Measurements from ENCODE around the gene NDC1. TPM values are rescaled to one million over a fixed set of nuclear protein-coding genes. Genes with fewer than 3 reads are reported as not detected.

NDC1 gene
- polyA plus RNA-seq, 1 of the 3 experiments (the other 2 are of a cell fraction) = 11.5 TPM

- WGBS (ENCODE audit: low lambda C conversion rate) = 87% methylated on average over 5 of the region's 5 CpGs
- Histone ChIP-seq H3K4me1 (ENCODE audit: control insufficient read depth in 1 of 2, insufficient read depth in 2 of 2, low read depth in 1 of 2, low read length in 1 of 2) (no peaks in the 10 kb centered on the region), H3K9me2 (no peaks in the 10 kb centered on the region)
These were observed 30.2 kb downstream of the NDC1 start for GRCh38 chr1:53807916-53808315.

More at GRCh38 chr1:53807916-53808315, 30.2 kb downstream of the NDC1 start:
- TF ChIP-seq CTCF (IDR thresholded peaks at IDR 0.05) = no peak
- TF ChIP-seq POLR2AphosphoS5 (IDR thresholded peaks at IDR 0.05; ENCODE audit: low read depth, low read length) = no peak
- no peak for TF ChIP-seq EP300 (IDR thresholded peaks at IDR 0.05; ENCODE audit: borderline replicate concordance in 1 of 2, low read depth in 1 of 2, low read length in 1 of 2)
- TF ChIP-seq, protein P1, sequence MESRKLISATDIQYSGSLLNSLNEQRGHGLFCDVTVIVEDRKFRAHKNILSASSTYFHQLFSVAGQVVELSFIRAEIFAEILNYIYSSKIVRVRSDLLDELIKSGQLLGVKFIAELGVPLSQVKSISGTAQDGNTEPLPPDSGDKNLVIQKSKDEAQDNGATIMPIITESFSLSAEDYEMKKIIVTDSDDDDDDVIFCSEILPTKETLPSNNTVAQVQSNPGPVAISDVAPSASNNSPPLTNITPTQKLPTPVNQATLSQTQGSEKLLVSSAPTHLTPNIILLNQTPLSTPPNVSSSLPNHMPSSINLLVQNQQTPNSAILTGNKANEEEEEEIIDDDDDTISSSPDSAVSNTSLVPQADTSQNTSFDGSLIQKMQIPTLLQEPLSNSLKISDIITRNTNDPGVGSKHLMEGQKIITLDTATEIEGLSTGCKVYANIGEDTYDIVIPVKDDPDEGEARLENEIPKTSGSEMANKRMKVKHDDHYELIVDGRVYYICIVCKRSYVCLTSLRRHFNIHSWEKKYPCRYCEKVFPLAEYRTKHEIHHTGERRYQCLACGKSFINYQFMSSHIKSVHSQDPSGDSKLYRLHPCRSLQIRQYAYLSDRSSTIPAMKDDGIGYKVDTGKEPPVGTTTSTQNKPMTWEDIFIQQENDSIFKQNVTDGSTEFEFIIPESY (IDR thresholded peaks at IDR 0.05; ENCODE audit: borderline replicate concordance, low read depth) = no peak
- no peak for TF ChIP-seq USF2 (IDR thresholded peaks at IDR 0.05; ENCODE audit: borderline replicate concordance, low read depth, low read length)
- no peak for TF ChIP-seq SMC3 (IDR thresholded peaks at IDR 0.05; ENCODE audit: low read depth, low read length)
- no peak for TF ChIP-seq EZH2phosphoT487 (IDR thresholded peaks at IDR 0.05; ENCODE audit: borderline replicate concordance, low read depth)
- TF ChIP-seq GATA2 (CRISPR knock-in tag; IDR thresholded peaks at IDR 0.05) = no peak
- TF ChIP-seq RXRA (IDR thresholded peaks at IDR 0.05; ENCODE audit: borderline replicate concordance, low read depth) = no peak
- no peak for TF ChIP-seq RAD21 (IDR thresholded peaks at IDR 0.05; ENCODE audit: low read length)
- TF ChIP-seq JUND (IDR thresholded peaks at IDR 0.05) = no peak
- no peak for TF ChIP-seq TEAD4 (IDR thresholded peaks at IDR 0.05; ENCODE audit: borderline replicate concordance, insufficient read depth)
- no peak for TF ChIP-seq REST (IDR thresholded peaks at IDR 0.05; ENCODE audit: low read depth, low read length)
- TF ChIP-seq MEF2A (IDR thresholded peaks at IDR 0.05; ENCODE audit: borderline replicate concordance, low read depth) = no peak
- no peak for TF ChIP-seq NRF1 (IDR thresholded peaks at IDR 0.05; ENCODE audit: low read depth, low read length)
- TF ChIP-seq, protein P2, sequence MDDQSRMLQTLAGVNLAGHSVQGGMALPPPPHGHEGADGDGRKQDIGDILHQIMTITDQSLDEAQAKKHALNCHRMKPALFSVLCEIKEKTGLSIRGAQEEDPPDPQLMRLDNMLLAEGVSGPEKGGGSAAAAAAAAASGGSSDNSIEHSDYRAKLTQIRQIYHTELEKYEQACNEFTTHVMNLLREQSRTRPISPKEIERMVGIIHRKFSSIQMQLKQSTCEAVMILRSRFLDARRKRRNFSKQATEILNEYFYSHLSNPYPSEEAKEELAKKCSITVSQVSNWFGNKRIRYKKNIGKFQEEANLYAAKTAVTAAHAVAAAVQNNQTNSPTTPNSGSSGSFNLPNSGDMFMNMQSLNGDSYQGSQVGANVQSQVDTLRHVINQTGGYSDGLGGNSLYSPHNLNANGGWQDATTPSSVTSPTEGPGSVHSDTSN (IDR thresholded peaks at IDR 0.05) = no peak
- no peaks in the 10 kb centered on the region for H4K20me1 ChIP-seq (ENCODE audit: insufficient read depth)
- no peak overlapping the region for H3K9ac ChIP-seq
- peaks cover 14% of the 10 kb centered on the region; the same call in 1 of the 2 replicates for H3K79me2 ChIP-seq (ENCODE audit: insufficient read depth)
- CTCF ChIA-PET = no interaction called here
- no peak overlapping the region for H3K4me3 ChIP-seq (ENCODE audit: low read depth in 2 of 2, low read length in 1 of 2)
- no peak for DNase-seq
- no peaks in the 10 kb centered on the region for H3K27me3 ChIP-seq (ENCODE audit: insufficient read depth)
- H3K36me3 ChIP-seq (replicated peaks in 1 of 2; ENCODE audit: control insufficient read depth in 1 of 2, insufficient read depth in 2 of 2, low read length in 1 of 2) = peaks cover 18 to 41% of the 10 kb centered on the region in 2 experiments
- H2AFZ ChIP-seq (ENCODE audit: low read depth) = no peak overlapping the region
- no peaks in the 10 kb centered on the region for H3F3A ChIP-seq (replicated peaks; ENCODE audit: insufficient read depth)
- POLR2A ChIA-PET = no interaction called here
- no peak overlapping the region for H3K4me2 ChIP-seq
- no peak overlapping the region for H3K27ac ChIP-seq (ENCODE audit: low read depth in 2 of 2, low read length in 1 of 2)
- no peaks in the 10 kb centered on the region for H3K9me3 ChIP-seq

Measured in SK-N-SH (cell line).